Activated CD8-positive, alpha-beta memory T cell treated with anti-CD3 and anti-CD28 coated beads for 36 hours (primary cell): Measurements from ENCODE around the gene TOLLIP. TPM values are rescaled to one million over a fixed set of nuclear protein-coding genes. Genes with fewer than 3 reads are reported as not detected.

Experiments used
- CTCF ChIA-PET: fragments of 350-600 bp; sonication (Branson Sonifier 250); formaldehyde crosslinking; loops from one replicate; lab custom pipeline; 2021; ENCODE audit warnings: antibody characterized with exemption; lab: Charles Lee
- POLR2A ChIA-PET: fragments of 350-600 bp; sonication (Branson Sonifier 250); formaldehyde crosslinking; loops from one replicate; lab custom pipeline; 2021; ENCODE audit warnings: antibody characterized with exemption; lab: Charles Lee
- total RNA-seq, 2 experiments: library from RNA; stranded (reverse); gene quantifications; one replicate each; pipeline ENCODE4 v1.2.3, GENCODE V29; 2021

TOLLIP gene
- total RNA-seq, 2 experiments from 2014 or later: 37.1 to 40.7 TPM

GRCh38 chr11:1290052-1291040 lies 19.1 kb downstream of the TOLLIP start:
- CTCF ChIA-PET: no interaction called here
- POLR2A ChIA-PET: no interaction called here

- ChIA-PET POLR2A (no interaction called here), CTCF (no interaction called here)
These were observed 20.1 kb downstream of the TOLLIP start for GRCh38 chr11:1289211-1289935.

GRCh38 chr11:1288426-1289151 lies 20.8 kb downstream of the TOLLIP start:
- POLR2A ChIA-PET: no interaction called here

GRCh38 chr11:1287928-1288327 lies 21.5 kb downstream of the TOLLIP start:
- ChIA-PET CTCF (no interaction called here), POLR2A (no interaction called here)

More at GRCh38 chr11:1288426-1289151, 20.8 kb downstream of the TOLLIP start:
- CTCF ChIA-PET: no interaction called here

GRCh38 chr11:1285876-1286275 lies 23.6 kb downstream of the TOLLIP start:
- POLR2A ChIA-PET: no interaction called here
- CTCF ChIA-PET: no interaction called here

GRCh38 chr11:1285316-1285744 lies 24.1 kb downstream of the TOLLIP start:
- ChIA-PET CTCF (no interaction called here), POLR2A (no interaction called here)

- ChIA-PET CTCF (no interaction called here), POLR2A (no interaction called here)
These were observed 25.5 kb downstream of the TOLLIP start for GRCh38 chr11:1283906-1284305.

GRCh38 chr11:1283091-1283511 lies 26.3 kb downstream of the TOLLIP start:
- CTCF ChIA-PET: no interaction called here

GRCh38 chr11:1281974-1282365 lies 27.5 kb downstream of the TOLLIP start:
- CTCF ChIA-PET: no interaction called here
- POLR2A ChIA-PET: no interaction called here

More at GRCh38 chr11:1283091-1283511, 26.3 kb downstream of the TOLLIP start:
- POLR2A ChIA-PET: no interaction called here

- CTCF ChIA-PET: no interaction called here
- POLR2A ChIA-PET: no interaction called here
These were observed 28.0 kb downstream of the TOLLIP start for GRCh38 chr11:1281326-1281973.

- CTCF ChIA-PET: no interaction called here
- POLR2A ChIA-PET: no interaction called here
These were observed 29.1 kb downstream of the TOLLIP start for GRCh38 chr11:1280116-1281035.

- ChIA-PET POLR2A (no interaction called here), CTCF (no interaction called here)
These were observed 29.8 kb downstream of the TOLLIP start for GRCh38 chr11:1279674-1280055.

- ChIA-PET CTCF (no interaction called here), POLR2A (no interaction called here)
These were observed 30.4 kb downstream of the TOLLIP start for GRCh38 chr11:1278766-1279673.

GRCh38 chr11:1277936-1278512 lies 31.4 kb downstream of the TOLLIP start:
- CTCF ChIA-PET: no interaction called here
- POLR2A ChIA-PET: no interaction called here

- POLR2A ChIA-PET: no interaction called here
- CTCF ChIA-PET: no interaction called here
These were observed 32.4 kb downstream of the TOLLIP start for GRCh38 chr11:1276866-1277615.

GRCh38 chr11:1276041-1276790 lies 33.2 kb downstream of the TOLLIP start:
- ChIA-PET POLR2A (no interaction called here), CTCF (no interaction called here)
